Endodermal cell (in vitro differentiated cells): ENCODE data around the gene ST7. TPM values are rescaled to one million over a fixed set of nuclear protein-coding genes. Genes with fewer than 3 reads are reported as not detected.

ENCODE experiments used
- DNase-seq: peaks from one replicate; pipeline ENCODE4 v3.0.0-alpha.2; 2017
- H3K27ac ChIP-seq: 2 replicates; pipeline ENCODE4 v1.5.1; 2013; ENCODE audit warnings: mild to moderate bottlenecking, low read depth, low read length, moderate library complexity
- H3K27me3 ChIP-seq: 2 replicates; pipeline ENCODE4 v1.6.1; 2013; ENCODE audit warnings: mild to moderate bottlenecking, low read length, moderate library complexity; ENCODE audit not compliant: insufficient read depth, control insufficient read depth, poor library complexity, severe bottlenecking
- H3K36me3 ChIP-seq: 2 replicates; pipeline ENCODE4 v1.7.0; 2013; ENCODE audit warnings: mild to moderate bottlenecking, low read length, moderate library complexity; ENCODE audit not compliant: control insufficient read depth, insufficient read depth
- H3K4me1 ChIP-seq: one replicate; pipeline ENCODE4 v1.7.0; 2013; ENCODE audit warnings: low read length; ENCODE audit not compliant: control insufficient read depth, insufficient read depth
- H3K4me3 ChIP-seq: 2 replicates; pipeline ENCODE4 v1.5.1; 2013; ENCODE audit warnings: mild to moderate bottlenecking, low read length, moderate library complexity
- H3K9ac ChIP-seq: 2 replicates; pipeline ENCODE4 v1.6.1; 2013; ENCODE audit warnings: mild to moderate bottlenecking, low read length, moderate library complexity; ENCODE audit not compliant: poor library complexity, severe bottlenecking; ENCODE audit errors: extremely low read depth
- H3K9me3 ChIP-seq: 2 replicates; pipeline ENCODE4 v1.6.1; 2013; ENCODE audit warnings: mild to moderate bottlenecking, low read length, moderate library complexity; ENCODE audit not compliant: control insufficient read depth
- H3K27ac Mint-ChIP-seq: 2 replicates; pipeline ENCODE4 v1.8.0; 2020; ENCODE audit warnings: mixed read lengths
- H3K27me3 Mint-ChIP-seq: 2 replicates; pipeline ENCODE4 v1.8.0; 2021; ENCODE audit warnings: mild to moderate bottlenecking, mixed read lengths; ENCODE audit not compliant: insufficient read depth
- H3K36me3 Mint-ChIP-seq: 2 replicates; pipeline ENCODE4 v1.8.0; 2020; ENCODE audit warnings: low read depth, mixed read lengths
- H3K4me1 Mint-ChIP-seq: 2 replicates; pipeline ENCODE4 v1.8.0; 2020; ENCODE audit warnings: mixed read lengths
- H3K4me3 Mint-ChIP-seq: 2 replicates; pipeline ENCODE4 v1.8.0; 2020; ENCODE audit warnings: mild to moderate bottlenecking, moderate library complexity, mixed read lengths
- H3K9me3 Mint-ChIP-seq: 2 replicates; pipeline ENCODE4 v1.8.0; 2020; ENCODE audit warnings: mild to moderate bottlenecking, mixed read lengths
- WGBS, 2 experiments: methylation state at CpG; one replicate each; pipeline versions ENCODE4 v1.1.5 to v1.1.7; 2013; ENCODE audit warnings: missing lambda C conversion rate in 2 of 2, mixed read lengths in 1 of 2; ENCODE audit not compliant: insufficient coverage in 1 of 2, insufficient read length in 1 of 2; 5-methylcytosine and 5-hydroxymethylcytosine counted together
- total RNA-seq, 2 donors: library from RNA; stranded (reverse); fragmentation: NEBNext Ultra II Directional in 1 of 2; extraction: Animal tissue kit (Norgen Biotek cat#: 25700) in 1 of 2; gene quantifications; 2 replicates in 1 of 2; 3 replicates in 1 of 2; pipeline ENCODE4 v1.2.1, GENCODE V29; 2021
- TF ChIP-seq, protein P1 (sequence below): fragments of 200-600 bp; sonication (generic); conservative IDR thresholded peaks from 2 replicates; pipeline ENCODE4 v1.5.0; 2021; ENCODE audit warnings: antibody characterized with exemption, mild to moderate bottlenecking

Gene ST7
- total RNA-seq, 2 donors from 2014 or later: 6.4 to 8.9 TPM

DNA sequence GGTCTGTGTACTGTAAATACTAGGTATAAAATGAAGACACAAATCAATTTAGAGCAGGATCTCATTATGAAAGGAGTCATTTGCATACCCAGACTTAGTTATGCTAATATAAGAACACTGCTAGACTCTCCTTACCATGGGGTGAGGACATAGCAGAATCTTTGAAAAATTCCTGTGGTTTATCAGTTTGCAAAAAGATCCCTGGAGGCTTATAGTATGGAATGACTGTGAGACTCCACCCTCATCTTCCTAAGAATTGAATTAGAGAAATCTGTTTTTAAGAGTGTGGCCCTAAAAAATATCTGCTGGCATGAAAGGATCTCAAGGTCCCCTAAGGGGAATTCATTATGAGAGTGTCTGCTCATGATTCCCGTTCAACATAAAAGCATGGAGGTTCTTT, 306.3 kb downstream of the ST7 start:
- 80 to 89% methylated on average over 1 of the region's 1 CpG for WGBS, 2 experiments
- Histone ChIP-seq H3K9me3 (no peaks in the 10 kb centered on the region), H3K27me3 (no peaks in the 10 kb centered on the region), H3K4me3 (no peak overlapping the region), H3K36me3 (no peaks in the 10 kb centered on the region), H3K27ac (no peak overlapping the region), H3K9ac (no peak overlapping the region), H3K4me1 (no peaks in the 10 kb centered on the region)
- no peaks in the 10 kb centered on the region for H3K9me3 Mint-ChIP-seq
- no peaks in the 10 kb centered on the region for H3K36me3 Mint-ChIP-seq
- no peak overlapping the region for H3K27ac Mint-ChIP-seq
- H3K4me3 Mint-ChIP-seq: no peak overlapping the region
- no peak for DNase-seq
- TF ChIP-seq, protein P1, sequence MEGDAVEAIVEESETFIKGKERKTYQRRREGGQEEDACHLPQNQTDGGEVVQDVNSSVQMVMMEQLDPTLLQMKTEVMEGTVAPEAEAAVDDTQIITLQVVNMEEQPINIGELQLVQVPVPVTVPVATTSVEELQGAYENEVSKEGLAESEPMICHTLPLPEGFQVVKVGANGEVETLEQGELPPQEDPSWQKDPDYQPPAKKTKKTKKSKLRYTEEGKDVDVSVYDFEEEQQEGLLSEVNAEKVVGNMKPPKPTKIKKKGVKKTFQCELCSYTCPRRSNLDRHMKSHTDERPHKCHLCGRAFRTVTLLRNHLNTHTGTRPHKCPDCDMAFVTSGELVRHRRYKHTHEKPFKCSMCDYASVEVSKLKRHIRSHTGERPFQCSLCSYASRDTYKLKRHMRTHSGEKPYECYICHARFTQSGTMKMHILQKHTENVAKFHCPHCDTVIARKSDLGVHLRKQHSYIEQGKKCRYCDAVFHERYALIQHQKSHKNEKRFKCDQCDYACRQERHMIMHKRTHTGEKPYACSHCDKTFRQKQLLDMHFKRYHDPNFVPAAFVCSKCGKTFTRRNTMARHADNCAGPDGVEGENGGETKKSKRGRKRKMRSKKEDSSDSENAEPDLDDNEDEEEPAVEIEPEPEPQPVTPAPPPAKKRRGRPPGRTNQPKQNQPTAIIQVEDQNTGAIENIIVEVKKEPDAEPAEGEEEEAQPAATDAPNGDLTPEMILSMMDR: no peak
- H3K4me1 Mint-ChIP-seq: no peaks in the 10 kb centered on the region
- peaks cover 4% of the 10 kb centered on the region for H3K27me3 Mint-ChIP-seq

DNA sequence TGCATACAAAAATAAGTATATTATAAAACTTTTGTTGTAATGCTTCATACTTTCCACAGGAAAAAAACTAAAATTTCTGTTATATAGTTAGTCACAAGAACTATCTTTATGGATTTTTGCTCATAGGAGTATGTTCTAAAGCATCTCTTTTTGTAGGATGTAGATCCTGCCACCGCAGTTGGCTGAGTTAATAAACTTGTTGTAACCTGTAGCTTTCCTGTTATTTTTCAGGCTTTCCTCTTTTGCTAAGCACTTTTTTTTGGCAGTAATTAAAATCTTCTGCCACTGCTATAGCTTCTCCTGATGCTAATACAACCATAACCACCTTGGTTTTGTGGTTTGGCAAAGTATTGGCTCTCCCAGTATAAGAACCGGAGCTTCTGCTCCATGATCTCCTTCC, 309.2 kb downstream of the ST7 start:
- Histone ChIP-seq H3K27me3 (no peaks in the 10 kb centered on the region), H3K9me3 (no peaks in the 10 kb centered on the region), H3K27ac (no peak overlapping the region), H3K9ac (no peak overlapping the region), H3K36me3 (no peaks in the 10 kb centered on the region), H3K4me1 (no peaks in the 10 kb centered on the region), H3K4me3 (no peak overlapping the region)
- no peaks in the 10 kb centered on the region for H3K27me3 Mint-ChIP-seq
- no peak overlapping the region for H3K4me3 Mint-ChIP-seq
- H3K9me3 Mint-ChIP-seq: no peaks in the 10 kb centered on the region
- no peak overlapping the region for H3K27ac Mint-ChIP-seq
- DNase-seq: no peak
- no peaks in the 10 kb centered on the region for H3K4me1 Mint-ChIP-seq
- 92% methylated on average over 2 of the region's 2 CpGs; no CpG with 5 or more reads in 1 of the 2 experiments for WGBS, 2 experiments
- no peaks in the 10 kb centered on the region for H3K36me3 Mint-ChIP-seq
- TF ChIP-seq, protein P1: no peak

DNA sequence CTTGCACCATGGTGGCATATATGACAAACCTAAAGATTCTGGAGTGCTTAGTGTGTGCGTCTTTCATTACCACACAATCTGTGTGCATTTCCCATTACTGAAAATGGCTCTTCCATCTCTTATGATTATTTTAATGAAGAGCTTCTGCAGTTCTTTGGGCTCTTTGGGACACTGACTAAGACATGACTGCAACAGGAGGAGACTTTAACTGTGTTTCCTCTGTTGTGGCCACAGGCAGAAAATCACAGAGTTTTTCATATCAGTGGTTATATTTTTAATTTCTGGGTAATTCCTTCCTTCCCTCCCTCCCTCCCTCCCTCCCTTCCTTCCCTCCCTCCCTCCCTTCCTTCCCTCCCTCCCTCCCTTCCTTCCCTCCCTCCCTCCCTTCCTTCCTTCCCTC, 311.4 kb downstream of the ST7 start:
- TF ChIP-seq, protein P1: no peak
- Histone ChIP-seq H3K9ac (no peak overlapping the region), H3K36me3 (no peaks in the 10 kb centered on the region), H3K9me3 (no peaks in the 10 kb centered on the region), H3K27ac (no peak overlapping the region), H3K27me3 (no peaks in the 10 kb centered on the region), H3K4me1 (no peaks in the 10 kb centered on the region), H3K4me3 (no peak overlapping the region)
- H3K27me3 Mint-ChIP-seq: no peaks in the 10 kb centered on the region
- H3K36me3 Mint-ChIP-seq: no peaks in the 10 kb centered on the region
- H3K9me3 Mint-ChIP-seq: no peaks in the 10 kb centered on the region
- 94% methylated on average over 1 of the region's 1 CpG; no CpG with 5 or more reads in 1 of the 2 experiments for WGBS, 2 experiments
- DNase-seq: no peak
- no peak overlapping the region for H3K27ac Mint-ChIP-seq
- no peaks in the 10 kb centered on the region for H3K4me1 Mint-ChIP-seq
- H3K4me3 Mint-ChIP-seq: no peak overlapping the region
